Measurements from ENCODE around the gene TCAF1. TPM values are rescaled to one million over a fixed set of nuclear protein-coding genes. Genes with fewer than 3 reads are reported as not detected.
A peak's percentile ranks its signal among the peaks of the same experiment; 100 is the strongest.
"Not testable (repeated sequence)": the region's sequence is repeated elsewhere in the genome, so short reads cannot be mapped to it uniquely, and the experiment has no call there.

TCAF1 gene
- total RNA-seq, 1 donor from 2014 or later: 38.1 TPM

DNA sequence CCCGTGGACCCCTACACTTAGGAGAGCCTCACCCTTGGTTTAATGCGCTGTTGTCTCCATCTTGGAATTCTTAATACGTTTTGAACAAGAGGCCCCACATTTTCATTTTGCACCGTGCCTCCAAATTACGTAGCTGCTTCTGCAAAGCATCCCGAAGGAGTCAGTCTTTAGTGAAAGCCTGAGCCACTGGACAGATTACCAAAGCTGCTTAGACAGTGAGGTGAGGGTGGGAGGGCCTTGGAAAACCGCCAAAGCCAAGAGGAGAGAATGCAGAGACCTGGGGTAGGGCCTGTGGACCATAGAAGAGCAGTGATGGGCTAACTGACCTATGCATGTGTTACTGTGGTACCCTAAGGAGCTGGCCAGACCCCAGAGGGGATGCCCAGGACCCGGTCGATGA, 4.2 kb upstream of the TCAF1 start:
- no peak for DNase-seq (ENCODE audit: low read depth in 2 of 2)

DNA sequence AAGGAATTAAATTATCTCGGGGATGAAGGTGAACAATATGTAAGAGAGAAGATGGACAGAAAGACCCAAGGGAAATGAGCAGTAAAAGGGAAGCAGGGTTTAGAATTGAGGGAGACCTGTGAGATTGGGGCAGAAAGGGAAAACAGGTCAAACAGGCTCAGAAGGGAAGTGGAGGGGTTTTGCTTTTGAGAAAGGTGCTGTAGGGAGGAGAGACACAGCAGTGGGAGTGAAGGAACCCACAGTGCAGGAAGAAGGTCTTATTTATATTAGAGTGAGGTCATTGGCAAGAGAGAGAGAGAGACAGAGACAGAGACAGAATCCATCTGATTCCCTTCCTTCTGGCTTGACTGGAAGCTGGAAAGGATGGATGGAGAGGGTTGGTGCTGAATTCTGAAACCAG, 3.5 kb upstream of the TCAF1 start:
- no peak for DNase-seq (ENCODE audit: low read depth in 2 of 2)

GRCh38 chr7:143902332-143902899, 440 bp upstream of the TCAF1 start:
- DNase-seq (ENCODE audit: low read depth in 2 of 2): no peak

DNA sequence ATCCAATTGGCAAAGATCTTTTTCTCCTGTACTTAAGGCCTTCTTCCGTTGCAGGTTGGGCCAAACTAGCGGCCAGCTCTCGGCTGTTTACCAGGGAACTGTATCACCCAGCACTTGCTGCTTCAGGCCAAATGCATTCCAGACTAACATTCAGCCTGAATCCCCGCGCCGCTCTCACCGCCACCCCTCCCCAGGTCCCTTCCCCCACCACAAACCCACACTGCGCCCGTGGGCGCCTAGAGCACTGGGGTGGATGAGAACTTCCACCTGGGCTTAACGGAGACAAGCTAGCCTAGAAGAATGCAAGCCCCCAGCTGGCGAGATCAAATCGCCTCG, 676 bp downstream of the TCAF1 start:
- DNase-seq (ENCODE audit: low read depth in 2 of 2): peak; percentile 51 to 62

DNA sequence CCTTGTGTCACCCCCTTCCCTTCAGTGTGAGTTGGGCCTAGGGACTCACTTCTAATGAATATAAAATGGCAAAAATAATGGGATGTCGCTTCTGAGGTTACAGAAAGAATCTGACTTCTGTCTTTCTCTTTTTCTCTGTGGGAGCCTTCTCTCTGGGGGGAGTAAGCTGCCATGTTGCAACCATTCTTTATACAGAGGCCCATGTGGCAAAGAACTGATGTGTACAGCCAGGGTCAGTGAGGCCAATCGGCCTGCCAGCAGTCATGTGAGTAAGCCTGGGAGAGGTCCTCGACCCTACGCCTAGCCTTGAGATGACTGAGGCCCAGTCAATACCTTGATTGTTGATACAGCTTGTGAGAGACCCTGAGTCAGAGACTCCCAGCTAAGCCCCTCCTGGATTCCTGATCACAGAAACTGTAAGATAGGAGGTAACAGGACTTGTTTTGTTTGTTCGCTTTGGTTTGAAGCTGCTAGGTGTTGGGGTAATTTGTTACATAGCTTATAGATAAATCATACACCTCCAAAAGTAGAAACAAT, 1.7 kb downstream of the TCAF1 start:
- DNase-seq (ENCODE audit: low read depth in 2 of 2): peak in 1 of 2 donors; percentile 16

DNA sequence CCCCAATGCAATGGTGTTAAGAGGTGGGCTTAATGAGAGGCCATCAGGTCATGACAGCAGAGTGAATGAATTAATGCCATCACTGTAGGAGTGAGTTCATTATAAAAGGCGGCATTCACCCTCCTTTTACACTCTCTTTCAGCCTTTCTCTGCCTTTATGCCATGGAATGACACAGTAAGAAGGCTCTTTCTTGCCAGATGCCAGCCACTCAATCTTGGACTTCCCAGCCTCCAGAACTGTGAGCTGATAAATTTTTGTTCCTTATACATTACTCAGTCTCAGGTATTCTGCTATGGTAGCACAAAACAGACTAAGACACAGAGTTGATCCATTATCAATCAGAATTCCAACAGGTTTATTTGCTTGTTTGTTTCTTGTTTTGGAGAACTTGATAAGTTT, 3.2 kb downstream of the TCAF1 start:
- no peak for DNase-seq (ENCODE audit: low read depth in 2 of 2)

- DNase-seq (ENCODE audit: low read depth in 2 of 2): no peak
Observed at GRCh38 chr7:143896667-143897066, 5.3 kb downstream of the TCAF1 start.

DNA sequence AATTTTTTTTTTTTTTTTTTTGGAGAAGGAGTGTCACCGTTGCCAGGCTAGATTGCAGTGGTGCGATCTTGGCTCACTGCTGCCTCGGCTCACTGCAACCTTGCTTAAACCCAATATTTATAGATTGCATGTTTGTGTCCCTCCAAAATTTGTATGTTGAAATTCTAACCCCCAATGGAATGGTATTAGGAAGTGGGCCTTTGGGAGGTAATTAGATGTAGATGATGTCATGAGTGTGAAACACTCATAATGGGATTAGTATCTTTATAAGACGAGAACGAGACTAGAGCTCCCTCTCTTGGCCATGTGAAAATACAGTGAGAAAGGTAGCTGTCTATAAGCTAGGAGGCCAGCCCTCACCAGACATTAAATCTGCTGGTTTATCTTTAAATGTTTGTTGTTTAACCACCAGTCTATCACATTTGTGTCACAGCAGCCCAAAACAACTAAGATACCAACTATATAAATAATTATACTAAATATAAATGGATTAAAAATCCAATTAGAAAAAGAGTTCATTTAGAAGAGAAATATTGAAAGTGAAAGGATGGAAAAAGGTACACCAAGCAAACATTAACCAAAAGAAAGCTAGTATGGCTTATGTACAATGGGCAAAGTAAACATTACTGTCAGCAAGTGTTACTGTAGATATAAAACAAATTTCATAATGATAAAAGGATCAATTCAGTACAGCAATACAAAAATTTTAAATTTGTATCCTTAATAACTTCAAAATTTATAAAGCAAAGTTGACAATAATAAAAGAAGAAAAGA, 9.3 kb downstream of the TCAF1 start:
- DNase-seq (ENCODE audit: low read depth in 2 of 2): peak; percentile 62 to 64

DNA sequence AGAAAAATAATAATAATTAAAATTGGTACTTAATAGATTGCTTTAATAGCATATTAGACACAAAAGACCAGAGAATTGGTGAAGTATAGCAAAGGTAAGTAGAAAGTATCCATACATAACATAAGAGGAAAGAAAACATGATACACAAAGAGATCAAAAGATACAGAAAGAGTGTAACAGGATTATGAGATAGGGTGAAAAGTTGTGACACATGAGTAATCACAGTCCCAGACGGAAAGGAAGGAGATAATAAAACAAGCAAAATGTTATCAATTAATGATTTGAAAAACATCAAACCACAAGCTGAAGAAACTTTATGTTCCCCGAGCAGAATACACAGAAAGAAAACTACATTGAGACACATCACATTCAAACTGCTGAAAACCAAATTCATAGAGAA, 10.5 kb downstream of the TCAF1 start:
- DNase-seq (ENCODE audit: low read depth in 2 of 2): peak in 1 of 2 donors; percentile 9

DNA sequence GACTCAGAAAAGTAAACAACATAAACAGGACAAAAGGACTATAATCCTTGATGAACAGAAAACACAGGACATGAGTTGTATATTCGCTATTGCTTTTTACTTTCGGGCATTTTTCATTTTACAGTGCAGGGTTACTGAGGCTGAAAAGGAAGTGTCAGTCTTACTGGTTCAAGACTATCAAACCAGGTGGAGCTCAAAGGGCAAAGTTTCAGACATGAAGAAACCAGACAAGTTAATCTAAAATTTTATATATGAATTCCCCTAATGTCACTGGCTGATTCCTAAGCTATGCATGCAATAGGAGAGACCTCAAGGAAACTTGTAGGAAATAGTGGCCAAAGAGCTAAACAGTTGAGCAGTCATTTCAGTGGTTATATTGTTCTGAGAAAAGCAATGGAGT, 11.4 kb downstream of the TCAF1 start:
- no peak for DNase-seq (ENCODE audit: low read depth in 2 of 2)

- no peak for DNase-seq (ENCODE audit: low read depth in 2 of 2)
Observed at GRCh38 chr7:143889068-143889467, 12.9 kb downstream of the TCAF1 start.

DNA sequence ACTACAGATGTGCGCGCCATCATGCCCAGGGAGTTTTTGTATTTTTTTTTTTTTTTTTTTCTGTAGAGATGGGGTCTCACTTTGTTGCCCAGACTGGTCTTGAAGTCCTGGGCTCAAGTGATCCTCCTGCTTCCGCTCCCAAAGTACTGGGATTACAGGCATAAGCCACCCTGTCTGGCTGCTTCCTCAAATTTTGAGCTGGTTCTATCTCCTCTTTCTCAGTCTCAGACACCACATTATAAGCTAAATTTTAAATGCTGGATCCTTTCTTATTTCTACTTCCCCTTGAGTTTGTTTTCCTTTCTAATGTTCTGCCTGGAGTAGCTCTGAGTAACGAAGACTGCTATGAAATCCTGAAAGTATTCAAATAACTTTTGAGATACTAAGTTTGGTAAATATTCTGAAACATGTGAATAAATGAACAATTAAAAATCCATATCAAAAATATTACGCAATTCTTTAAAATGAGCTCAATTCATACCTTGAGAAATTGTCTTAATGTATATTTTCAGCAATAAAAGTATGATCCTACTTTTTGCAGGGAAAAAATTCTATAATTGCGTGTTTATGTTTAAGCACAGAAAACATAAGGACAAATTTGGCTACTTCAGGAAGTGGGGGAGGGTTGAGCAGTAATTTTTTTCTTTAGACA, 15.0 kb downstream of the TCAF1 start:
- no peak for DNase-seq (ENCODE audit: low read depth in 2 of 2)

- DNase-seq (ENCODE audit: low read depth in 2 of 2): no peak
Observed at GRCh38 chr7:143885951-143886350, 16.0 kb downstream of the TCAF1 start.

DNA sequence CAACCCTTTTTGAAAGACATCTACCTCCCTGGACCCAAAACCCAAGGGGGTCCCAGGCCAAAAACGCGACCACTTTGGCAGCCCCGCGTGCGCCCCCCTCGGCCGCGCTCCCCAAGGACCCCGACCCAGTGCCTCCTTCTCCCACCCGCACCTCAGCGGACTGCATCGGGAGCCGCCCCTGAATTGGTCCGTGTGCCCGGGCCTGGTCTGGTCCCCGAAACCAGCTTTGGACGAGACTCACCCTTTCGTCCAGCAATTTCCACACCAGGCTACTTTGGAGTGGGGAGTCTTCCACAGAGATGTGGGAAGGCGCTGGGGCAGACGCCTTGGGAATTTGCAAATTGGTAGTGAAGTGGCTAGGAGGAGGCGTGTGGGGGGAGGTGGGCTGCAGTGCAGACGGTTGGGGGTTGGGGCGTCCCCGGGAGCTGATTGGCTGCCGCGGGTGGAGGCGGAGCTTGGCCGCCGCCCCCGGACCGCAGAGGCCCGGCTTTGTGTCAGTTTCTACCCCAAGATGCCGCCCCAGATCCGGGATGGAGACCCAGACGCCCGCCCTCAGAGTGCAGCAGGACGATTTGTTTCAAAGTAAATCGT, 16.9 kb downstream of the TCAF1 start:
- peak; percentile 71 to 82 for DNase-seq (ENCODE audit: low read depth in 2 of 2)

- DNase-seq (ENCODE audit: low read depth in 2 of 2): no peak
Observed at GRCh38 chr7:143884241-143884968, 17.6 kb downstream of the TCAF1 start.

GRCh38 chr7:143882604-143883078, 19.3 kb downstream of the TCAF1 start:
- DNase-seq (ENCODE audit: low read depth in 2 of 2): peak; percentile 58 to 77

DNA sequence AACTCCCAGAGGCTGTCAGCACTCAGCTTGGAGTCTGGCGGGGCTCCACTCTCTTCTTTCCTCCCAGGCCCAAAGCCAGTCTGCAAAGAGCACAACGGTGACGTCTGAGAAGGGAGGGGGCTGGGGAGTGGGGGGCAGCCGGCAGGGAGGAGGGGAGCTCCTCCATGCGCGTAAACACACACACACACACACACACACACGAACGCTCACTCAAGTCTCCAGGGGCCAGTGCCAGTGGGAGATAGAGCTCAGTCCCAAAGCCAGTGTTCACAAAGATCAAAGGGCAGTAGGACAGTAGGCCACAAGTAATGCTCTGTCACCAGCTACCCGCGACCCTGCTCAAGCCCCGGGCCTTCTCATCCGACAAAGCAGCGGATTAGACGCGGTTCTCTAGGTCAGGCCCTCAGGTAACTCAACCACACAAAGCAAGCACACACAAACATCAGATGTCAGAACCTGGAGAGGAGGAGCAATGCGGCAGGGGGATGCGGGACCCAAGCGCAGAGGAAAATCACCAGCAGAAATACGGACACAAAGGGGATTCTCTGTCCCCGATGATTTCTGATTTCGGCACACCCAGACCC, 19.9 kb downstream of the TCAF1 start:
- DNase-seq (ENCODE audit: low read depth in 2 of 2): peak; percentile 16 to 33

DNA sequence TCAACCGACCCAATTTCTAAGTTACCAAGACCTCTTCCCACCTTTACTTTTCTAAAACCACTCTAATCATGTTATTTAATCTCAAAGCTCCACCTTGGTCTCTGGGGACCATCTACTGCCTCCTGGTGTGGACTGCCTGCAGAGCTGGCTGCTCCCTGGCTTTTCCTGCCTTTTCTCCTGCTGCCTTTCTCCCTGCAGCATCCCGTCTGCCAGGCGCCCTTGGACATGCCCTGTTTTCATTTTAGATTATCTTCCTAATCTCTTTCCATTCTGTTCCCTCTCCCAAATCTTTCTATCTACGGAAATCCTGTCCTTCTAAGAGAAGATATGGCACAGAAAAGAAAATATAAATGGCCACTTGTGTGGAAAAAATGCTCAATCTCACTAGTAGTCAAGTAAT, 23.1 kb downstream of the TCAF1 start:
- DNase-seq (ENCODE audit: low read depth in 2 of 2): no peak

- no peak for DNase-seq (ENCODE audit: low read depth in 2 of 2)
Observed at GRCh38 chr7:143877098-143877497, 24.9 kb downstream of the TCAF1 start.

DNA sequence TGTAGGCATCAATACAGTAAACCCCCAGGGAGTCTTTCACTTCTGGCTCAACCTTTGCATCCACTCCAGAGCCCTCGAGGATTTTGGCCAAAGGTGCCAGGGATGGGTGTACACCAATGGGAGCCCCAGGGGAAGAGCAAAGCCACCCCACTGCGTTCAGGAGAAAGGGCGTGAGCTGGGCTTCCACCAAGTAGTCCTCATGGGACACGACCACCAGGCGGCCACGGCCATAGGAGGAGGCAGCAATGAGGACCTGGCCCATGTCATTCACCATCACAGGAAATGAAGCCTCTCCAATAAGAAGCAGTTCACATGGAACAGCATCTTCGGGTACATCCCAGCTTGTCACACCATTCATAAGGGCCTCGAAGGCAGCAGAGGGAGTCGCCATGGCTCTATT, 25.8 kb downstream of the TCAF1 start:
- DNase-seq (ENCODE audit: low read depth in 2 of 2): no peak

- DNase-seq (ENCODE audit: low read depth in 2 of 2): not testable (repeated sequence)
Observed at GRCh38 chr7:143873242-143873641, 28.7 kb downstream of the TCAF1 start.

Measured in lung microvascular endothelial cell (primary cell).